ENCODE measurements around the gene GSN. TPM values are rescaled to one million over a fixed set of nuclear protein-coding genes. Genes with fewer than 3 reads are reported as not detected.

The GSN gene
- total and polyA plus RNA-seq, 2 of the 8 experiments (the other 6 are each of a cell fraction or from before 2014, with no cell fraction given), result 52.3 to 94.5 TPM

- no peak for TF ChIP-seq GABPA (IDR thresholded peaks at IDR 0.05; ENCODE audit: borderline replicate concordance, insufficient read depth, low read length)
Measured at GRCh38 chr9:121328476-121328875, 60.5 kb downstream of the GSN start (continued).

Measured in H1 (cell line).